Activated CD4-positive, alpha-beta T cell treated with anti-CD3 and anti-CD28 coated beads for 24 hours (primary cell): ENCODE data around the gene CUL2.
"Not testable (repeated sequence)": the region's sequence is repeated elsewhere in the genome, so short reads cannot be mapped to it uniquely, and the experiment has no call there.

Experiments
- DNase-seq, 2 donors: peaks; one replicate each; pipeline ENCODE4 v3.0.0-alpha.2; 2020; ENCODE audit warnings: low read depth in 2 of 2

The CUL2 gene

GRCh38 chr10:34979938-34980337, 110.2 kb downstream of the CUL2 start:
- no peak for DNase-seq

- DNase-seq = no peak
Observed at GRCh38 chr10:34978080-34978479, 112.1 kb downstream of the CUL2 start.

- not testable (repeated sequence) for DNase-seq
Observed at GRCh38 chr10:34976380-34976910, 113.7 kb downstream of the CUL2 start.

- DNase-seq = not testable (repeated sequence)
Observed at GRCh38 chr10:34974364-34975065, 115.6 kb downstream of the CUL2 start.

- DNase-seq = not testable (repeated sequence)
Observed at GRCh38 chr10:34973757-34974156, 116.4 kb downstream of the CUL2 start.

GRCh38 chr10:34973121-34973520, 117.0 kb downstream of the CUL2 start:
- not testable (repeated sequence) for DNase-seq

- not testable (repeated sequence) for DNase-seq
Observed at GRCh38 chr10:34972591-34972990, 117.5 kb downstream of the CUL2 start.

- DNase-seq = not testable (repeated sequence)
Observed at GRCh38 chr10:34971606-34972334, 118.4 kb downstream of the CUL2 start.

GRCh38 chr10:34969171-34969570, 121.0 kb downstream of the CUL2 start:
- DNase-seq = no peak

GRCh38 chr10:34967335-34967880, 122.7 kb downstream of the CUL2 start:
- DNase-seq = no peak

GRCh38 chr10:34966451-34966850, 123.7 kb downstream of the CUL2 start:
- DNase-seq = no peak

- no peak for DNase-seq
Observed at GRCh38 chr10:34966040-34966439, 124.1 kb downstream of the CUL2 start.

GRCh38 chr10:34964166-34964800, 125.9 kb downstream of the CUL2 start:
- no peak for DNase-seq

GRCh38 chr10:34962866-34963265, 127.3 kb downstream of the CUL2 start:
- no peak for DNase-seq

- no peak for DNase-seq
Observed at GRCh38 chr10:34960983-34961382, 129.2 kb downstream of the CUL2 start.

GRCh38 chr10:34959786-34960185, 130.4 kb downstream of the CUL2 start:
- no peak for DNase-seq

- DNase-seq = no peak
Observed at GRCh38 chr10:34959321-34959720, 130.8 kb downstream of the CUL2 start.
